GM21619 (cell line): ENCODE measurements around the gene RRAGB.
A peak's percentile ranks its signal among the peaks of the same experiment; 100 is the strongest.
"Not testable (repeated sequence)": the region's sequence is repeated elsewhere in the genome, so short reads cannot be mapped to it uniquely, and the experiment has no call there.

Source experiments
- ATAC-seq: cut with Tn5 transposase; IDR thresholded peaks from one replicate; pipeline ENCODE4 v1.9.1; 2021; ENCODE audit not compliant: unreplicated experiment

Gene RRAGB

GRCh38 chrX:55759478-55759877 is 41.9 kb downstream of the RRAGB start:
- ATAC-seq, result no peak

GRCh38 chrX:55767100-55767499 is 49.6 kb downstream of the RRAGB start:
- no peak for ATAC-seq

GRCh38 chrX:55774419-55774818 is 56.9 kb downstream of the RRAGB start:
- ATAC-seq, result not testable (repeated sequence)

- no peak for ATAC-seq
Observed at GRCh38 chrX:55777596-55777995, 60.0 kb downstream of the RRAGB start.

- no peak for ATAC-seq
Observed at GRCh38 chrX:55778322-55778721, 60.8 kb downstream of the RRAGB start.

- no peak for ATAC-seq
Observed at GRCh38 chrX:55783723-55784122, 66.2 kb downstream of the RRAGB start.

- ATAC-seq, result no peak
Observed at GRCh38 chrX:55787063-55787462, 69.5 kb downstream of the RRAGB start.

- no peak for ATAC-seq
Observed at GRCh38 chrX:55787727-55788126, 70.2 kb downstream of the RRAGB start.

- peak; percentile 97 for ATAC-seq
Observed at GRCh38 chrX:55794405-55794804, 76.9 kb downstream of the RRAGB start.

- ATAC-seq, result no peak
Observed at GRCh38 chrX:55796496-55796895, 78.9 kb downstream of the RRAGB start.

GRCh38 chrX:55801811-55802210 is 84.3 kb downstream of the RRAGB start:
- ATAC-seq, result no peak
